ENCODE measurements around the gene ANKRD29.

ANKRD29 gene

DNA sequence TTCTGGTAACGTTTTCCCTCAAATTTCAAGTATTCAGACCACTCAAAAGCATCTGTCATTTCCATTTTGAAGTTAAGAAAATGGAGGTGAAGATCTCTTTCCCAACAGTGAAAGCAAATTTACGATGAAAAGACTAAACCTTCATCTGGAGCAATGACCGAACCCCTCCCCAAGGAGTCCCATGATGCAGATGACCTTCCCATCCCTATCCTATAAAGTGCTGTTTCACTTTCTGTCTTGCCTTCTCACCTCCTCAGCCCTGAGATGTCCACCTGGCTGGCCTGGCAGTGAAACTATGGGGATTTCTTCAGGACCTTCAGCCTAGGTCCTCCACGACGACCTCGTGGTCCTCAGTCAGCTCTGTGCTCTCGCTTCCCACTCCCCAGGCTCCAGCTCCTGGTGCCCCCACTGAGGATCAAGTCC is 75.5 kb downstream of the ANKRD29 start:
- TF ChIP-seq GABPA (IDR thresholded peaks at IDR 0.05; ENCODE audit: low read depth): no peak
- no peak for TF ChIP-seq CTCF (IDR thresholded peaks at IDR 0.05; ENCODE audit: insufficient read depth, low read length)
- TF ChIP-seq REST (IDR thresholded peaks at IDR 0.05; ENCODE audit: insufficient replicate concordance, low read depth): no peak
- no peak for TF ChIP-seq POLR2AphosphoS5 (IDR thresholded peaks at IDR 0.05; ENCODE audit: low read depth)
- no peak for TF ChIP-seq SPI1 (IDR thresholded peaks at IDR 0.05; ENCODE audit: borderline replicate concordance, low read depth)
- no peak overlapping the region for H3K27ac ChIP-seq (replicated peaks)
- H3K27me3 ChIP-seq (ENCODE audit: insufficient read depth, poor library complexity, severe bottlenecking): peaks cover 6% of the 10 kb centered on the region
- peak overlapping the region; percentile 12; the same call in 1 of the 2 replicates for H3K4me3 ChIP-seq (replicated peaks; ENCODE audit: insufficient read depth, low read length)
- DNase-seq (ENCODE audit: low read depth in 1 of 2, low spot score in 1 of 2): no peak

GRCh38 chr18:23586249-23587196 is 76.2 kb downstream of the ANKRD29 start, which contains the start of gene NPC1:
NPC1 (minus strand) TSS chr18:23586506; CDS start chr18:23586343, 163 bp downstream.
- Histone ChIP-seq H3K27ac (replicated peaks) (peak within 1 kb of the TSS; percentile 92), H3K4me3 (replicated peaks; ENCODE audit: insufficient read depth, low read length) (peak within 1 kb of the TSS; percentile 96), H3K27me3 (ENCODE audit: insufficient read depth, poor library complexity, severe bottlenecking) (peaks cover 6% of the 10 kb centered on the region)
- TF ChIP-seq GABPA (IDR thresholded peaks at IDR 0.05; ENCODE audit: low read depth): peak; percentile 34; the same call in 1 of the 2 replicates
- no peak; the same call in 1 of the 2 replicates for TF ChIP-seq SPI1 (IDR thresholded peaks at IDR 0.05; ENCODE audit: borderline replicate concordance, low read depth)
- TF ChIP-seq CTCF (IDR thresholded peaks at IDR 0.05; ENCODE audit: insufficient read depth, low read length): peak; percentile 79
- TF ChIP-seq POLR2AphosphoS5 (IDR thresholded peaks at IDR 0.05; ENCODE audit: low read depth): peak; percentile 89
- peak; percentile 81 for TF ChIP-seq REST (IDR thresholded peaks at IDR 0.05; ENCODE audit: insufficient replicate concordance, low read depth)
- peak; percentile 80 to 96 for DNase-seq (ENCODE audit: low read depth in 1 of 2, low spot score in 1 of 2)

- Histone ChIP-seq H3K27ac (replicated peaks) (peak overlapping the region; percentile 92), H3K4me3 (replicated peaks; ENCODE audit: insufficient read depth, low read length) (peak overlapping the region; percentile 96)
- TF ChIP-seq POLR2AphosphoS5 (IDR thresholded peaks at IDR 0.05; ENCODE audit: low read depth) (no peak), CTCF (IDR thresholded peaks at IDR 0.05; ENCODE audit: insufficient read depth, low read length) (no peak), SPI1 (IDR thresholded peaks at IDR 0.05; ENCODE audit: borderline replicate concordance, low read depth) (no peak), GABPA (IDR thresholded peaks at IDR 0.05; ENCODE audit: low read depth) (no peak), REST (IDR thresholded peaks at IDR 0.05; ENCODE audit: insufficient replicate concordance, low read depth) (no peak)
Observed at GRCh38 chr18:23585897-23586248, 76.8 kb downstream of the ANKRD29 start.

More at GRCh38 chr18:23585897-23586248, 76.8 kb downstream of the ANKRD29 start:
- DNase-seq (ENCODE audit: low read depth in 1 of 2, low spot score in 1 of 2): peak in 1 of 2 experiments; percentile 20
- H3K27me3 ChIP-seq (ENCODE audit: insufficient read depth, poor library complexity, severe bottlenecking): peaks cover 6% of the 10 kb centered on the region

Data from HL-60 (cell line).